NT2/D1 (cell line): ENCODE data around the gene ADCY3.

Source experiments
- DNase-seq: peaks from one replicate; pipeline ENCODE4 v3.0.0-alpha.2; 2011; ENCODE audit warnings: low read depth, low spot score
- H3K27me3 ChIP-seq: 2 replicates; pipeline ENCODE4 v1.6.0; 2011; ENCODE audit warnings: mild to moderate bottlenecking; ENCODE audit not compliant: insufficient read length, insufficient read depth
- H3K36me3 ChIP-seq: 2 replicates; pipeline ENCODE4 v1.6.1; 2011; ENCODE audit warnings: mild to moderate bottlenecking, low read length, mixed read lengths; ENCODE audit not compliant: insufficient read depth, insufficient read length
- H3K4me1 ChIP-seq: 2 replicates; pipeline ENCODE4 v1.5.1; 2011; ENCODE audit not compliant: insufficient read depth, insufficient read length
- H3K4me3 ChIP-seq: 2 replicates; pipeline ENCODE4 v1.5.1; 2011; ENCODE audit warnings: low read depth; ENCODE audit not compliant: insufficient read length
- H3K9ac ChIP-seq: 2 replicates; pipeline ENCODE4 v1.6.0; 2011; ENCODE audit warnings: low read depth; ENCODE audit not compliant: insufficient read length
- H3K9me3 ChIP-seq: 2 replicates; pipeline ENCODE4 v1.5.1; 2011; ENCODE audit warnings: mild to moderate bottlenecking, low read length; ENCODE audit not compliant: insufficient read depth
- SUZ12 ChIP-seq: IDR thresholded peaks from 2 replicates; pipeline ENCODE4 v1.6.1; 2011; ENCODE audit not compliant: insufficient read length, insufficient read depth; ENCODE audit errors: extremely low read depth
- YY1 ChIP-seq: IDR thresholded peaks from 2 replicates; pipeline ENCODE4 v1.6.1; 2011; ENCODE audit not compliant: insufficient read length, insufficient read depth
- ZNF274 ChIP-seq: IDR thresholded peaks from 2 replicates; pipeline ENCODE4 v1.6.1; 2011; ENCODE audit warnings: mild to moderate bottlenecking, low read depth, low read length

ADCY3 gene

GRCh38 chr2:24885221-24886125, 34.6 kb downstream of the ADCY3 start:
- H3K9ac ChIP-seq: no peak overlapping the region

GRCh38 chr2:24883946-24884345, 36.1 kb downstream of the ADCY3 start:
- Histone ChIP-seq H3K9ac (no peak overlapping the region), H3K4me1 (no peaks in the 10 kb centered on the region)

More at GRCh38 chr2:24885221-24886125, 34.6 kb downstream of the ADCY3 start:
- no peak for DNase-seq
- Histone ChIP-seq H3K4me1 (no peaks in the 10 kb centered on the region), H3K4me3 (no peak overlapping the region), H3K27me3 (no peaks in the 10 kb centered on the region), H3K36me3 (no peaks in the 10 kb centered on the region), H3K9me3 (no peaks in the 10 kb centered on the region)
- no peak for TF ChIP-seq YY1
- TF ChIP-seq SUZ12: no peak
- no peak for TF ChIP-seq ZNF274

GRCh38 chr2:24881623-24882022, 38.4 kb downstream of the ADCY3 start:
- H3K4me1 ChIP-seq: peaks cover 1% of the 10 kb centered on the region
- H3K36me3 ChIP-seq: no peaks in the 10 kb centered on the region
- no peak overlapping the region for H3K4me3 ChIP-seq
- no peaks in the 10 kb centered on the region for H3K9me3 ChIP-seq
- no peak overlapping the region for H3K9ac ChIP-seq
- TF ChIP-seq ZNF274 (no peak), YY1 (no peak), SUZ12 (no peak)
- no peak for DNase-seq
- no peaks in the 10 kb centered on the region for H3K27me3 ChIP-seq

More at GRCh38 chr2:24883946-24884345, 36.1 kb downstream of the ADCY3 start:
- Histone ChIP-seq H3K4me3 (no peak overlapping the region), H3K9me3 (no peaks in the 10 kb centered on the region), H3K27me3 (no peaks in the 10 kb centered on the region), H3K36me3 (no peaks in the 10 kb centered on the region)
- no peak for TF ChIP-seq YY1
- TF ChIP-seq SUZ12: no peak
- DNase-seq: no peak

GRCh38 chr2:24881158-24881557, 38.9 kb downstream of the ADCY3 start:
- H3K4me1 ChIP-seq: peaks cover 1% of the 10 kb centered on the region
- DNase-seq: no peak

GRCh38 chr2:24878341-24878740, 41.7 kb downstream of the ADCY3 start:
- H3K4me3 ChIP-seq: no peak overlapping the region
- no peak overlapping the region for H3K9ac ChIP-seq
- peaks cover 5% of the 10 kb centered on the region for H3K4me1 ChIP-seq
- no peaks in the 10 kb centered on the region for H3K36me3 ChIP-seq
- no peak for DNase-seq
- H3K27me3 ChIP-seq: no peaks in the 10 kb centered on the region
- H3K9me3 ChIP-seq: no peaks in the 10 kb centered on the region
- TF ChIP-seq YY1 (no peak), SUZ12 (no peak), ZNF274 (no peak)

More at GRCh38 chr2:24881158-24881557, 38.9 kb downstream of the ADCY3 start:
- no peak overlapping the region for H3K4me3 ChIP-seq
- no peaks in the 10 kb centered on the region for H3K36me3 ChIP-seq
- TF ChIP-seq ZNF274 (no peak), YY1 (no peak), SUZ12 (no peak)
- no peaks in the 10 kb centered on the region for H3K27me3 ChIP-seq
- no peaks in the 10 kb centered on the region for H3K9me3 ChIP-seq
- no peak overlapping the region for H3K9ac ChIP-seq

- no peak overlapping the region for H3K9ac ChIP-seq
- no peak for DNase-seq
- H3K4me3 ChIP-seq: no peak overlapping the region
- no peaks in the 10 kb centered on the region for H3K36me3 ChIP-seq
- no peaks in the 10 kb centered on the region for H3K27me3 ChIP-seq
- peaks cover 5% of the 10 kb centered on the region for H3K4me1 ChIP-seq
- TF ChIP-seq SUZ12: no peak
- TF ChIP-seq YY1: no peak
- TF ChIP-seq ZNF274: no peak
- no peaks in the 10 kb centered on the region for H3K9me3 ChIP-seq
Observed at GRCh38 chr2:24877646-24878045, 42.4 kb downstream of the ADCY3 start.

- no peak overlapping the region for H3K4me3 ChIP-seq
- no peaks in the 10 kb centered on the region for H3K27me3 ChIP-seq
- H3K36me3 ChIP-seq: no peaks in the 10 kb centered on the region
- no peaks in the 10 kb centered on the region for H3K9me3 ChIP-seq
- DNase-seq: no peak
- peaks cover 5% of the 10 kb centered on the region for H3K4me1 ChIP-seq
- H3K9ac ChIP-seq: no peak overlapping the region
- TF ChIP-seq SUZ12 (no peak), ZNF274 (no peak), YY1 (no peak)
Observed at GRCh38 chr2:24877067-24877466, 43.0 kb downstream of the ADCY3 start.
